Measurements from ENCODE around the gene TSC22D2. TPM values are rescaled to one million over a fixed set of nuclear protein-coding genes. Genes with fewer than 3 reads are reported as not detected.
"Not testable (repeated sequence)": the region's sequence is repeated elsewhere in the genome, so short reads cannot be mapped to it uniquely, and the experiment has no call there.

TSC22D2 gene
- polyA plus RNA-seq, 3 donors = 54.6 to 66.8 (median 62.0) TPM

DNA sequence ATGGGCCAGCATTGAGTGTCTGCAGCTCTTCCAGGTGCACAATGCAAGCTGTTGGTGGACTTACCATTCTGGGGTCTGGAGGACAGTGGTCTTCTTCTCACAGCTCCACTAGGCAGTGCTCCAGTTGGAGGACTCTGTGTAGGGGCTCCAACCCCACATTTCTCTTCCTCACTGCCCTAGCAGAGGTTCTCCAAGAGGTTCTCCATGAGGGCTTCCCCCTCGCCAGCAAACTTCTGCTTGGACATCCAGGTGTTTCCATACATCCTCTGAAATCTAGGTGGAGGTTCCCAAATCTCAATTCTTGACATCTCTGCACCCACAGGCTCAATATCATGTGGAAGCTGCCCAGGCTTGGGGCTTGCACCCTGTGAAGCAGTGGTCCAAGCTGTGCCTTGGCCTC, 92.9 kb downstream of the TSC22D2 start:
- not testable (repeated sequence) for DNase-seq (ENCODE audit: extremely low read depth in 1 of 11, low read depth in 9 of 11, low spot score in 4 of 11)

GRCh38 chr3:150503402-150504099, 95.5 kb downstream of the TSC22D2 start:
- DNase-seq (ENCODE audit: extremely low read depth in 1 of 11, low read depth in 9 of 11, low spot score in 4 of 11) = no peak

GRCh38 chr3:150504483-150504882, 96.4 kb downstream of the TSC22D2 start:
- DNase-seq (ENCODE audit: extremely low read depth in 1 of 11, low read depth in 9 of 11, low spot score in 4 of 11) = no peak

DNA sequence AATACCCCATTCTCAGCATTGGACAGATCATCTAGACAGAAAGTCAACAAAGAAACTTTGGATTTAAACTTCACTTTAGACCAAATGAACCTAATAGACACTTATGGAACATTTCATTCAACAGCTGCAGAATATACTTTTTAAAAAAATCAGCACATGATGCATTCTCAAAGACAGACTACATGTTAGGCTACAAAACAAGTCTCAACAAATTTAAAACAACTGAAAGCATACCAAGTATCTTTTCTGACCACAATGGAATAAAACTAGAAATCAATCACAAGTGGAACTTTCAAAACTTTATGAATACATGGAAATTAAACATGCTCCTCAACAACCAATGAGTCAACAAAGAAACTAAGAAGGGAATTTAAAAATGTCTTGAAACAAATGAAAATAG, 100.3 kb downstream of the TSC22D2 start:
- DNase-seq (ENCODE audit: extremely low read depth in 1 of 11, low read depth in 9 of 11, low spot score in 4 of 11) = no peak

DNA sequence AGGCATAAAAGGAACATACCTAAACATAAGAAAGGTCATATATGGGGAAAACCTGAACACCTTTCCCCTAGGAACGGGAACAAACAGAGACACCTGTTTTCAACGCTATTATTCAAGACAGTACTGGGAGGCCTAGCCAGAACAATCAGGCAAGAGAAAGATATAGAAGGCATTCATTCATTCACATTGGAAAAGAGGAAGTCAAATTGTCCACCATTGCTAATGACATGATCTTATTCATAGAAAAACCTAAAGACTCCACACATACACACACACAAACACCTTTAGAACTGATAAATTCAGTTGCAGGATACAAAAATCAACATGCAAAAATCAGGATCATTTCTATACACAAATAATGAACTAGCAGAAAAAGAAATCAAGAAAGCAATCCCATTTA, 101.7 kb downstream of the TSC22D2 start:
- no peak for DNase-seq (ENCODE audit: extremely low read depth in 1 of 11, low read depth in 9 of 11, low spot score in 4 of 11)

DNA sequence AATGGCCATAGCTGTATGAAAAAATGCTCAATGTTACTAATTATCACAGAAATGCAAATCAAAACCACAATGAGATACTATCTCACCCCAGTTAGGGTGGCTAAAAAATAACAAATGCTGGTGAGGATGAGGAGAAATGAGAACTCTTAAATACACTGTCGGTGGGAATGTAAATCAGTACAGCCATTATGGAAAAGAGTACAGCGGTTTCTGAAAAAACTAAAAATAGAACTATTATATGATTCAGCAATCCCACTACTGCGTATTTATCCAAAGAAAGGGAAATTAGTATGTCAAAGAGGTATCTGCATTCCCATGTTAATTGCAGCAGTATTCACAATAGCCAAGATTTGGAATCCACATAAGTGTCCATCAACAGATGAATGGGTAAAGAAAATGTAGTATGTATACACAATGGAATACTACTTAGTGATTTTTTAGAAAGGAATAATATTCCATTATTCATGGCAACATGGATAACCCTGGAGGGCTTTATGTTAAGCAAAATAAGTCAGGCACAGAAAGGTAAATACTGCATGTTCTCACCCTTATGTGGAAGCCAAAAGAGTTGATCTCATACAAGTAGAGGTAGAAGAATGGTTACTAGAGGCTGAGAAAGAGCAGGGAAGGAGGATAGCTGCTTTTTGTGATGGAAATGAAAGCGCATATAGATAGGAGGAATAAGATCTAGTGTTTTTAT, 103.2 kb downstream of the TSC22D2 start:
- DNase-seq (ENCODE audit: extremely low read depth in 1 of 11, low read depth in 9 of 11, low spot score in 4 of 11) = no peak

GRCh38 chr3:150515210-150515609, 107.1 kb downstream of the TSC22D2 start:
- no peak for DNase-seq (ENCODE audit: extremely low read depth in 1 of 11, low read depth in 9 of 11, low spot score in 4 of 11)

Other genes with a start within 250 kb of the TSC22D2 start
- gene SERP1, start 138.2 kb downstream of the TSC22D2 start, polyA plus RNA-seq (ENCODE audit: insufficient read length in 3 of 3) = 100 to 1,000 TPM; 119 to 134 (median 125) TPM
- gene EIF2A, start 138.5 kb downstream of the TSC22D2 start, polyA plus RNA-seq (ENCODE audit: insufficient read length in 3 of 3) = 100 to 1,000 TPM; 133 to 189 (median 185) TPM
- gene SELENOT, start 195.0 kb downstream of the TSC22D2 start, polyA plus RNA-seq (ENCODE audit: insufficient read length in 3 of 3) = 100 to 1,000 TPM; 107 to 129 (median 107) TPM

Measured in renal cortex interstitium (tissue), 11 donors.